Caki2 (cell line): ENCODE results near the gene ALG1L2. TPM values are rescaled to one million over a fixed set of nuclear protein-coding genes. Genes with fewer than 3 reads are reported as not detected.

Experiments used
- total RNA-seq: library from RNA; depleted of rRNA; stranded (reverse); fragments of >200 nt; shearing (Covaris generic); gene quantifications from 2 replicates; pipeline ENCODE4 v1.2.3, GENCODE V29; 2014; ENCODE audit warnings: low replicate concordance; rRNA removed

Gene ALG1L2
- total RNA-seq, 1 experiment from 2014 or later, result not detected

Other genes starting within 250 kb of the ALG1L2 start
- 5.9 and 7.0 TPM in 2 replicates for gene TMCC1, start 188.1 kb upstream of the ALG1L2 start, total RNA-seq
- gene TRH, start 107.1 kb upstream of the ALG1L2 start, total RNA-seq, result not detected in 2 replicates